A549 (cell line): Measurements from ENCODE around the gene DNAJC30.

Source experiments
- ELK1 ChIP-seq: fragments of 150-350 bp; IDR thresholded peaks from 2 replicates; pipeline ENCODE4 v1.6.1; 2014; ENCODE audit warnings: low read depth, mild to moderate bottlenecking, low read length
- EP300 ChIP-seq, 2 experiments: fragments of >200 bp; sonication (Bioruptor Twin); formaldehyde crosslinking; IDR thresholded peaks; 2 replicates in 1 of 2; 3 replicates in 1 of 2; pipeline ENCODE4 v1.6.1; 2016 to 2017
- MAX ChIP-seq: IDR thresholded peaks from 2 replicates; pipeline ENCODE4 v1.6.1; 2012
- POLR2A ChIP-seq: IDR thresholded peaks from 2 replicates; pipeline ENCODE4 v1.6.1; 2012; ENCODE audit warnings: mild to moderate bottlenecking, low read length
- REST ChIP-seq: fragments of 200-600 bp; sonication (generic); IDR thresholded peaks from 2 replicates; pipeline ENCODE4 v1.6.1; 2016; ENCODE audit warnings: antibody characterized with exemption, mild to moderate bottlenecking, moderate library complexity
- SMC3 ChIP-seq: fragments of >200 bp; sonication (Bioruptor Twin); formaldehyde crosslinking; IDR thresholded peaks from 3 replicates; pipeline ENCODE4 v1.6.1; 2018; ENCODE audit warnings: inconsistent platforms

GRCh38 chr7:73679709-73680108 lies 3.5 kb downstream of the DNAJC30 start:
- no peak for TF ChIP-seq EP300 (IDR thresholded peaks at IDR 0.05)
- TF ChIP-seq ELK1, result no peak
- no peak for TF ChIP-seq POLR2A
- no peak for TF ChIP-seq REST
- TF ChIP-seq SMC3, result no peak
- no peak for TF ChIP-seq MAX
